Mesenchymal stem cell (in vitro differentiated cells and primary cell): ENCODE measurements around the gene ZFPM1.
A peak's percentile ranks its signal among the peaks of the same experiment; 100 is the strongest.

Source experiments
- DNase-seq: peaks from one replicate; pipeline ENCODE4 v3.0.0-alpha.2; 2013
- H2AFZ ChIP-seq: one replicate; pipeline ENCODE4 v1.6.1; 2013; ENCODE audit warnings: low read depth, mild to moderate bottlenecking, control low read depth, inconsistent platforms, low read length, moderate library complexity
- H2AK5ac ChIP-seq: 2 replicates; pipeline ENCODE4 v1.6.1; 2013; ENCODE audit warnings: low read length, moderate library complexity, mild to moderate bottlenecking, inconsistent platforms; ENCODE audit not compliant: severe bottlenecking
- H2BK120ac ChIP-seq: one replicate; pipeline ENCODE4 v1.6.1; 2013; ENCODE audit warnings: low read depth, mild to moderate bottlenecking, inconsistent platforms, low read length, moderate library complexity
- H2BK12ac ChIP-seq, 2 experiments: one replicate each; pipeline ENCODE4 v1.6.1; 2013; ENCODE audit warnings: inconsistent platforms in 2 of 2, low read length in 2 of 2, mild to moderate bottlenecking in 2 of 2, moderate library complexity in 2 of 2, control low read depth in 1 of 2
- H2BK15ac ChIP-seq: one replicate; pipeline ENCODE4 v1.6.1; 2013; ENCODE audit warnings: mild to moderate bottlenecking, low read depth, inconsistent platforms; ENCODE audit not compliant: poor library complexity, severe bottlenecking
- H2BK5ac ChIP-seq: 2 replicates; pipeline ENCODE4 v1.6.1; 2013; ENCODE audit warnings: low read depth, mild to moderate bottlenecking, low read length, control low read depth, inconsistent platforms; ENCODE audit not compliant: poor library complexity, severe bottlenecking
- H3K14ac ChIP-seq, 2 experiments: one replicate each; pipeline ENCODE4 v1.6.1; 2013; ENCODE audit warnings: inconsistent platforms in 2 of 2, low read length in 2 of 2, control low read depth in 1 of 2, mild to moderate bottlenecking in 1 of 2, moderate library complexity in 1 of 2
- H3K18ac ChIP-seq, 2 experiments: one replicate each; pipeline ENCODE4 v1.6.1; 2013; ENCODE audit warnings: inconsistent platforms in 2 of 2, low read length in 2 of 2, control low read depth in 1 of 2, low read depth in 1 of 2, mild to moderate bottlenecking in 1 of 2
- H3K23ac ChIP-seq, 2 experiments: one replicate each; pipeline ENCODE4 v1.6.1; 2013; ENCODE audit warnings: inconsistent platforms in 2 of 2, low read length in 2 of 2, mild to moderate bottlenecking in 2 of 2, moderate library complexity in 2 of 2, control low read depth in 1 of 2
- H3K27ac ChIP-seq: 2 replicates; pipeline ENCODE4 v1.5.1; 2013; ENCODE audit warnings: mild to moderate bottlenecking, moderate library complexity, low read length, control low read depth, inconsistent platforms; ENCODE audit not compliant: poor library complexity, severe bottlenecking
- H3K27me3 ChIP-seq, 2 experiments: 2 replicates each; pipeline versions ENCODE4 v1.6.1 to v1.7.0; 2013; ENCODE audit warnings: low read length in 2 of 2, mild to moderate bottlenecking in 2 of 2, moderate library complexity in 2 of 2, control low read depth in 1 of 2, inconsistent platforms in 1 of 2; ENCODE audit not compliant: control insufficient read depth in 1 of 2, insufficient read depth in 1 of 2
- H3K36me3 ChIP-seq, 2 experiments: 2 replicates each; pipeline versions ENCODE4 v1.6.1 to v1.7.0; 2013; ENCODE audit warnings: low read length in 2 of 2, control low read depth in 1 of 2, inconsistent platforms in 1 of 2, low read depth in 1 of 2, mild to moderate bottlenecking in 1 of 2; ENCODE audit not compliant: insufficient read depth in 2 of 2, control insufficient read depth in 1 of 2
- H3K4ac ChIP-seq, 2 experiments: one replicate each; pipeline ENCODE4 v1.6.1; 2013; ENCODE audit warnings: inconsistent platforms in 2 of 2, low read length in 2 of 2, mild to moderate bottlenecking in 2 of 2, moderate library complexity in 2 of 2, control low read depth in 1 of 2, low read depth in 1 of 2
- H3K4me1 ChIP-seq: 2 replicates; pipeline ENCODE4 v1.6.1; 2013; ENCODE audit warnings: low read depth, low read length, control low read depth; ENCODE audit not compliant: control insufficient read depth, insufficient read depth
- H3K4me2 ChIP-seq: 2 replicates; pipeline ENCODE4 v1.6.1; 2013; ENCODE audit warnings: low read length, mild to moderate bottlenecking, inconsistent platforms; ENCODE audit not compliant: poor library complexity, severe bottlenecking
- H3K4me3 ChIP-seq, 2 experiments: 2 replicates each; pipeline versions ENCODE4 v1.5.1 to v1.7.0; 2013; ENCODE audit warnings: low read length in 2 of 2, mild to moderate bottlenecking in 2 of 2, control low read depth in 1 of 2, low read depth in 1 of 2; ENCODE audit not compliant: insufficient read depth in 1 of 2
- H3K79me1 ChIP-seq: replicated peaks from 2 replicates; pipeline ENCODE4 v1.6.1; 2013; ENCODE audit warnings: mild to moderate bottlenecking, control low read depth, low read length, inconsistent platforms; ENCODE audit not compliant: poor library complexity, severe bottlenecking
- H3K9ac ChIP-seq: 2 replicates; pipeline ENCODE4 v1.7.0; 2013; ENCODE audit warnings: mild to moderate bottlenecking, low read length, moderate library complexity
- H3K9me3 ChIP-seq: 2 replicates; pipeline ENCODE4 v1.7.0; 2013; ENCODE audit warnings: mild to moderate bottlenecking, low read length; ENCODE audit not compliant: control insufficient read depth
- H4K8ac ChIP-seq: one replicate; pipeline ENCODE4 v1.6.1; 2013; ENCODE audit warnings: inconsistent platforms, mild to moderate bottlenecking, low read length, moderate library complexity
- H4K91ac ChIP-seq: one replicate; pipeline ENCODE4 v1.6.1; 2013; ENCODE audit warnings: mild to moderate bottlenecking, low read length, inconsistent platforms
- WGBS: methylation state at CpG from one replicate; pipeline ENCODE4 v1.1.7; 2013; ENCODE audit warnings: mixed read lengths; 5-methylcytosine and 5-hydroxymethylcytosine counted together

Gene ZFPM1

GRCh38 chr16:88531931-88532433, 78.9 kb downstream of the ZFPM1 start:
- Histone ChIP-seq H3K14ac (no peak overlapping the region), H3K9me3 (no peaks in the 10 kb centered on the region), H2AK5ac (no peak overlapping the region), H2BK12ac (no peak overlapping the region), H3K18ac (no peak overlapping the region), H3K4me2 (no peak overlapping the region), H3K36me3 (peaks cover 0 to 42% of the 10 kb centered on the region in 2 experiments), H2BK5ac (no peak overlapping the region), H3K27me3 (no peaks in the 10 kb centered on the region), H2BK15ac (no peak overlapping the region), H3K23ac (no peak overlapping the region), H3K4me1 (peaks cover 34% of the 10 kb centered on the region), H3K4ac (no peak overlapping the region), H2AFZ (no peak overlapping the region), H4K91ac (no peak overlapping the region), H2BK120ac (no peak overlapping the region), H3K9ac (no peak overlapping the region), H3K79me1 (peaks cover 6% of the 10 kb centered on the region), H3K4me3 (no peak overlapping the region), H3K27ac (no peak overlapping the region), H4K8ac (no peak overlapping the region)
- WGBS: 96% methylated on average over 30 of the region's 34 CpGs
- no peak for DNase-seq

DNA sequence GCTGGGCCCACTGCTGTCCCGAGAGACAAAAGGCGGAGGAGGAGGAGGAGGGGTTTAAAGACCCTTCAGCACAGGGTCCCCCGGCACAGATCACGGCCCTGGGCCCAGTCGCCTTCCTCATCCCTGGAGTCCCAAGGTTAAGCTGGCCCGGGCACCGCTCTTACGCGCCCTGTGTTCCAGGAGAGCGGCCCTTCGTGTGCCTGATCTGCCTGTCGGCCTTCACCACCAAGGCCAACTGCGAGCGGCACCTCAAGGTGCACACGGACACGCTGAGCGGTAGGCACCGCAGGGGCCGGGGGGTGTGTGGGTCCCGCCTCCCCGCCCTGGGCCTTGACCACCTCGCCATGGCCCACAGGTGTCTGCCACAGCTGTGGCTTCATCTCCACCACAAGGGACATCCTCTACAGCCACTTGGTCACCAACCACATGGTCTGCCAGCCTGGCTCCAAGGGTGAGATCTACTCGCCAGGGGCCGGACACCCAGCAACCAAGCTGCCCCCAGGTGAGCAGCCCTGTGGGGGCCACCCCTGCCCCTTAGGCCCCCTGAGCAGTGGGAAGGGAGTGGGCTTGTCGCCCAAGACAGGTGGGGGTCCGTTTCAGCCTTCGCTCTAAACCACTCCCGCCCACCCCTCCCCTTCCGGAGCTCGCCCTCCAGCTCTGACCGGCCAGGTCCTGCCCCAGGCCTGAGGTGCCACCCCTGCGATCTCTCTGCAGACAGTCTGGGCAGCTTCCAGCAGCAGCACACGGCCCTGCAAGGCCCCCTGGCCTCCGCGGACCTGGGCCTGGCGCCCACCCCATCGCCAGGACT, 79.6 kb downstream of the ZFPM1 start:
- DNase-seq: no peak
- Histone ChIP-seq H2BK12ac (no peak overlapping the region), H3K9me3 (no peaks in the 10 kb centered on the region), H3K4me1 (peaks cover 29% of the 10 kb centered on the region), H2BK5ac (no peak overlapping the region), H3K23ac (no peak overlapping the region), H3K79me1 (peaks cover 6% of the 10 kb centered on the region), H3K36me3 (peaks cover 0 to 45% of the 10 kb centered on the region in 2 experiments), H3K27ac (no peak overlapping the region), H3K4me3 (peak overlapping the region in 1 of 2 experiments; percentile 65), H3K14ac (no peak overlapping the region), H3K4ac (no peak overlapping the region), H2BK120ac (peak overlapping the region; percentile 93), H2AFZ (no peak overlapping the region), H2AK5ac (no peak overlapping the region), H3K9ac (peak overlapping the region; percentile 41), H3K18ac (no peak overlapping the region), H4K91ac (peak overlapping the region; percentile 41), H3K27me3 (no peaks in the 10 kb centered on the region), H3K4me2 (peak overlapping the region; percentile 62), H4K8ac (peak overlapping the region; percentile 96), H2BK15ac (no peak overlapping the region)
- 90% methylated on average over 36 of the region's 37 CpGs for WGBS

DNA sequence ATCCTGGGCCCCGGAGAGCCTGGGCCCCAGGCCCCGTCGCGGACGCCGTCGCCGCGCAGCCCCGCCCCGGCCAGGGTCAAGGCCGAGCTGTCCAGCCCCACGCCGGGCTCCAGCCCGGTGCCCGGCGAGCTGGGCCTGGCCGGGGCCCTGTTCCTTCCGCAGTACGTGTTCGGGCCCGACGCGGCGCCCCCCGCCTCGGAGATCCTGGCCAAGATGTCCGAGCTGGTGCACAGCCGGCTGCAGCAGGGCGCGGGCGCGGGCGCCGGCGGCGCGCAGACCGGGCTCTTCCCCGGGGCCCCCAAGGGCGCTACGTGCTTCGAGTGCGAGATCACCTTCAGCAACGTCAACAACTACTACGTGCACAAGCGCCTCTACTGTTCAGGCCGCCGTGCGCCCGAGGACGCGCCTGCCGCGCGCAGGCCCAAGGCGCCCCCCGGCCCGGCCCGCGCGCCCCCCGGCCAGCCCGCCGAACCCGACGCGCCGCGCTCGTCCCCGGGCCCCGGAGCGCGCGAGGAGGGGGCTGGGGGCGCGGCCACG, 80.4 kb downstream of the ZFPM1 start:
- no peak overlapping the region for H3K27ac ChIP-seq
- H3K4me1 ChIP-seq: peaks cover 28% of the 10 kb centered on the region
- peak overlapping the region; percentile 93 for H2BK120ac ChIP-seq
- peak overlapping the region; percentile 80 to 86 for H3K4ac ChIP-seq
- peak overlapping the region; percentile 96 for H4K8ac ChIP-seq
- H3K14ac ChIP-seq: peak overlapping the region; percentile 13 to 65
- H3K9ac ChIP-seq: peak overlapping the region; percentile 41
- H3K27me3 ChIP-seq: peaks cover 5 to 7% of the 10 kb centered on the region in 2 experiments
- peaks cover 6% of the 10 kb centered on the region for H3K79me1 ChIP-seq
- H2AFZ ChIP-seq: peak overlapping the region; percentile 33
- DNase-seq: peak; percentile 32
- no peaks in the 10 kb centered on the region for H3K9me3 ChIP-seq
- peak overlapping the region; percentile 99 for H4K91ac ChIP-seq
- H3K23ac ChIP-seq: no peak overlapping the region
- H2BK5ac ChIP-seq: no peak overlapping the region
- peak overlapping the region; percentile 92 to 96 for H3K18ac ChIP-seq
- peak overlapping the region; percentile 62 for H2BK15ac ChIP-seq
- 12% methylated on average over 58 of the region's 79 CpGs for WGBS
- H3K4me2 ChIP-seq: peak overlapping the region; percentile 62
- peak overlapping the region in 1 of 2 experiments; percentile 65 for H3K4me3 ChIP-seq
- peaks cover 0 to 45% of the 10 kb centered on the region in 2 experiments for H3K36me3 ChIP-seq
- H2AK5ac ChIP-seq: no peak overlapping the region
- no peak overlapping the region for H2BK12ac ChIP-seq
